HG02623 (cell line): ENCODE measurements around the gene NEK10.

Source experiments
- ATAC-seq: cut with Tn5 transposase; IDR thresholded peaks from one replicate; pipeline ENCODE4 v1.9.1; 2021; ENCODE audit warnings: moderate library complexity; ENCODE audit not compliant: unreplicated experiment

NEK10 gene

DNA sequence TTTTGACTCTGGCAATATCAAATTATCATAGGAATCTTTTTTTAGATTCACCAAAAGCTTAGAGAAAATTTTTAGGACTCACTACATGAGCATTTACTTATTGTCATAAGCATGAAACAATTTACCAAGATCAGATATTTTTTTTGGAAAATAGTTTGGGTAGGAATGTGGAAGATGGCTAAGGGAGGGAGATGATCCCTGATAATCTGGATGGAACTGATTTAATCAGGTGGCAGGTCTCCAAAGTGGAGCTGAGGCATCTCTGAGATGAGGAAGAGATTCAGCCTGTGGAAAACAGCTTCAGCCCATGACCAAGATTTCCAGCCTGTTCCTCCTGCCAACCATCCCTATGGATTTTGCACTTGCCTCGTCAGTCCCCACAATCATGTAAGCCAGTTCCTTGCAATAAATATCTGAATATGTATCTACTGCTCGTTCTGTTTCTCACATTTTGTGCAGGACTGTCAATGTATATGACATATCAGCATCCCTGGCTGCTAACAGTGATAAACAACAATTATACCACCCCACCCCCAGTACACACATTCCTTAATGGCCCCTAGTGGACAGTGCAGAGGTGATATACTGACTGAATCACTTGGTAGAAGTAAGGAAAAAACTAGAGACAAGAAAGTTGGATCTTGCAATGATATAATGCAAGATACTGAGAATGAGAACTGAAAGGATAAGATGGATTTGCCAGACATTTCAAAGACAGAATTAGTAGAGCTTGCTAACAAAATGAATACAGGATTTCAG lies 183.8 kb downstream of the NEK10 start:
- ATAC-seq = no peak

DNA sequence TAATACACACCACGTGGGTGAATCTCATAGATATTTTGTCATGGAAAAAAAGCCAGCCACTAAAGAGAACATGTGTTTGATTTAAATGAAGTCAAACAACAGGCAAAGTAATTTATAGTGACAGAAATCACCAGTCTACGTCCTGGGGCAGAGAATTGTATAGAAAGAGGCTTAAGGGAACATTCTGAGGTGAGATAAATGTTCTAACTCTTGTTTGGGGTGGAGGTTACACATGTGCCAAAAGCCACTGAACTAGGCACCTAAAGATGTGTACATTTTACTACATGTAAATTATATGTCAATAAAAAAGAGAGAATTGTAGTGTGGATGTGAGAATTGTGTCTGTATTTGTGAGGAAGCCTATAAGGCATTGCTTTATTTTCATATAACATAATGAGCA lies 184.9 kb downstream of the NEK10 start:
- no peak for ATAC-seq

DNA sequence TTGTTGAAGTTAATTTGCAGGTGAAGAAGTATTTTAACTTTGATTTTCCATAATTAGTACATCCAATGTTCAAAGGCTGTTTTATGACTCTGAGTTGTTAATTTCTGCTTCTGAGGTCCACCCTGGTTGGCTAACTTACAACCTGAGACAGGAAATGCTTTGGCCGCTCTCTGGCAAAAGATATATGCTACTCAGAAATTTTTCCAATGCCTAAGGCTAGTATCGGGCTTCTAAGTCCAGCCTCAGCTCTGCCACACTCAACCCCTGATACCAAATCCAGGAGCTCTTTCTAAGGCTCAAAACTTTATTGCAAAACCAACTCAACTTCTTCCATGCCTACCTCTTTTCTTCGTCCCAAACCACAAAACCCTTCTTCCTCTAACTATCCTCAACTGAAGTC lies 192.9 kb downstream of the NEK10 start:
- ATAC-seq = no peak

DNA sequence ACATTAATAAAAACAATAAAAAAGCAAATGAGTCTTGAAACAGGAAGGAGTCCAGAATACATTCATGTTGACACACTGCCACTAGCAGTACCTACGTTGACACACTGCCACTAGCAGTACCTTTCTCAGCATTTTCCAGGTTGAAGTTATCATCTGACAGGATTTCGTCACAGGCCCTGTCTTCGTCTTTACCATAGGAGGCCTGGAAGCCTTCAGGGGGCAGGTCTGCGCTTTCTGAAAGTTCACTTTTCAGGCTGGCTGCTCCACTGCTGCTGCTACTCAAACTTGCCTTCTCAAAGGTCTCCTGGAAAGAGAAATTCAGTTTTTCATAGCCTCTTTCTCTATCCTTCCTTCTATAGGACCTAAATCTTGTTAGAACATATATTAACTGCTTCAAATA lies 194.7 kb downstream of the NEK10 start:
- ATAC-seq = no peak

DNA sequence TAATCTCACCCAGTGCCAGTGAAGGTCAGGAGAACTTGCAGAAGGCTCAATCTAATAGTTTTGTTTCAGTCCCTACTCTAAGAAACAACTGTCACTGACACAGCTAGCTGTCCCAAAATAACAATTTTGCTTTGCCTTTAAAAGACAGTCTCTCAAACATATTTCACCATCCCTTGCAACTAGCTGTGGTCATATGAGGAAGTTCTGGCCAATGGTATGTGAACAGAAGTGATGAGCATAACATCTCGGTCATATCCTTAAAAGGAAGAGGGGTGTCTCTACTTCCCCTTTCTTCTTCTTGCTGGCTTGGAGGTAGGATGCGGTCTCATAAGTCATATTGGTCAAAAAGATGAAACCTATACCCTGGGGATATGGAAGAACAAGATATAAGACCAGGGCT lies 198.1 kb downstream of the NEK10 start:
- ATAC-seq = peak; percentile 96

DNA sequence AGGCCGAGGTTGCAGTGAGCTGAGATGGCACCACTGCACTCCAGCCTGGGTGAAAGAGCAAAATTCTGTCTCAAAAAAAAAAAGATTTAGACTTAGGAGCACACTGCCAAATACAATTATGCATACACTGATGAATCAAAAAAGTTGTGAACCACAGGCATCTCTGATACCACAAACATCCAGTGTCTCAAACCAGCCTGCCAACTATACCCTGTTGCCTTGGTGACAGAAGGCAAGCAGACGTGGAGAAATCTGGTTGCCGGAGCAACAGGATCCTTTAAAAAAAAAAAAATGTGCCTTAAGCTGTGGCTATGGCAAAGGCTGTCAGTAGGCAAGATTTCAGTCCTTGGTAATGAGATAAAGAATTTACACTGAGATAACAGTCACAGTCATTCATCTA lies 202.3 kb downstream of the NEK10 start:
- ATAC-seq = no peak

DNA sequence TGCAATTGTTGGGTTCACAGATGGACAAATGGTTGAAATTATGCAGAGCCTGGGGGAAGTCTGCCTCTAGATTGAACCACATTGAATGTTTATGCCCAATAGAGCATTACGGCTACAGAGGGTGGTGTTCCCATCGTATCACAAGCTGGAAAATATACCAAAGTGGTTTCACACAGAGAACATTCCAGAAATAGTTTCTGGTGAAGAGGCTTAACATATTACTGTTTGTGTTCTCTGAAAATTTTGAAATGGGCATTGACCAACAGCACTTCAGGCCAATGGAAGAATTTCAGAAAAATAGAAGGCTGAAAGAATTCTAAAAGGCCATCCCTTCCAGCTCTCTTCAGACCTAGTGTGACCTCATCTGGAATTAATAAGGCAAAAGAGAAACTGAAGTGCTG lies 203.9 kb downstream of the NEK10 start:
- ATAC-seq = no peak

DNA sequence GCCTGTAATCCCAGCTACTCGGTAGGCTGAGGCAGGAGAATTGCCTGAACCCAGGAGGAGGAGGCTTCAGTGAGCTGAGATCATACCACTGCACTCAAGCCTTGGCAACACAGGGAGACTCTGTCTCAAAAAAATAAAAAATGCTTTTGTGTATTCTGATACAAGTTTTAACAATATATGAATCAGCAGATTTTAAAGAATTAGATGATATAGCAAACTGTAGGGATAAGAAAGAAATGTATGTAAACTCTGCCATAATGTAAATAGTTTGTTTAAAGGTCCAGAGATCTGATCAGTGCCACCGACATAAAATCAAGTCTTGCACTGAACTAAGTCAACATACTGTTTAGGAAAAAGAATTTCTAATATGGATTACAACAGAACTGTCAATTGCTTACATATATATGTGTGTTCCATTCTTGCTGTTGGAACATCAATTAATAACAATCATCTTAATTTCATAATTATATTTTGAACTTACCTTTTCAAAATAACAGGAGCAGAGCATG lies 208.3 kb downstream of the NEK10 start:
- ATAC-seq = no peak

DNA sequence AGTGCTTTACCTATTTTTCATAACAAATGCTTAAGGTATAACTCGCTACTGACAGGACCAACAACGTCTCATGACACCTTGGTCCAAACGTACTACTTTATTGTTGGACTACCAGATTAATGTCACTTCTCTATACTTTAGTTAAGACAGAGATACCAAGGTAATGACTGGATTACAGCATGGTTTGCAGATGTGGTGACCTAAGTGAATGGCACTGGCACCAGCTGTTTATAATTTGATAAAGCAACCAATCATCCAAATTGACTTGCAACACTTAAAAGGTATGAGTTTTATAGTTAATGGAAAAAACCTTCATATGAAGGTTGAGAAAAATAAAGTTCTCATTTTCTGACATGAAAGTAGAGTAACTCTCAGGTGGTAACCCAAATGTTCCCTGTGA lies 209.0 kb downstream of the NEK10 start:
- no peak for ATAC-seq

DNA sequence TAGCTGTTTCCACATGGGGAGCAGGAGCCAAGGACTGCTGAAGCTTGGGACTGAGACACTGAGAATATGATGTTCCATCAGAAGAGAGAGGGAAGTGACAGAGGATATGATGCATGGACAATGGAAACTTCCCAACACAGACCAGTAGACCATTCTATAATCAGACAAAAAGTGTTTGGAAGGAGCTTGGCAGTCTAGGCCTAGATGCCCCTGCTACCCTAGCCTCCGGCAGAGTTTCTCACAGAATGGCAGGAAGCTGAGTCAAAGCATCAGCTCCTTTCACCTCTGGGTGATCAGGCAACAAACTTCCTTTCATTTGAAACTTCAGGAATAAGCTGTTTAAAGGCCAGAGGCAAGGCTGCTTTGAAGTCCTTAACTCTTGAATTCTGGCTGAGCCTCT lies 222.0 kb downstream of the NEK10 start:
- no peak for ATAC-seq

DNA sequence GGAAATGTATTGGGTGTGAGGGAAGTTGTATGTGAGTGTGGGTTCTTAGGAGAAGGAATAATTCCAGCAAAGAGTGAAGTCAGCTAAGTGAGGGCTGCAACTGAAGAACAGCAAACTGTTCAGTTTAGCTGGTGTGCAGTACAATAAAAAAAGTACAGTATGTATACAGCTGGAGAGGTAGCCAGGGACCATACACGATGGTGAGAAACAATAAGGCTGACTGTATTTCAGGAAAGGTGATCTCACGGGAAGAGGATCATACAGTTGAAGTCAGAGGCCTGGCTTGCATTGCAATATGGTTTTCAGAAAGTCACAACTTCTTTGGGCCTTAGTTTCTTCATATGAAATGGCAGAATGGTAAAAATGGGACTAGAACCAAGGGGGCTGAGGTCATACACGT lies 222.4 kb downstream of the NEK10 start:
- ATAC-seq = no peak

DNA sequence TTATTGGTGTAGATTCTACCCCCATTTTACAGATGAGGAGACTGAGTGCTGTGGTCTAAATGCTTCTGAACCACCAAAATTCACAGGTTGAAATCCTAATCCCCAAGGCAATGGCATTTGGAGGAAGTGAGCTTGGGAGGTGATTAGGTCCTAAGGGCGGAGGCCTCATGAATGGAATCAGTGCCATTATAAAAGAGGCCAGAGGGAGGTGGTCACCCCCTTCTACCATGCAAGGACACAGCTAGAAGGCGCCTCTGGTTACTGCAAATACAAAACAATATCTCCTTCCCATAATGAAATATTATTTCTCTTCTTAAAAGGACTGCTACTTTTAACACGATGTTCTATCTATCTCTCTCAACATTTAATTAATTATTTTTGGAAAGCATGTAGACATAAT lies 223.5 kb downstream of the NEK10 start:
- ATAC-seq = no peak

DNA sequence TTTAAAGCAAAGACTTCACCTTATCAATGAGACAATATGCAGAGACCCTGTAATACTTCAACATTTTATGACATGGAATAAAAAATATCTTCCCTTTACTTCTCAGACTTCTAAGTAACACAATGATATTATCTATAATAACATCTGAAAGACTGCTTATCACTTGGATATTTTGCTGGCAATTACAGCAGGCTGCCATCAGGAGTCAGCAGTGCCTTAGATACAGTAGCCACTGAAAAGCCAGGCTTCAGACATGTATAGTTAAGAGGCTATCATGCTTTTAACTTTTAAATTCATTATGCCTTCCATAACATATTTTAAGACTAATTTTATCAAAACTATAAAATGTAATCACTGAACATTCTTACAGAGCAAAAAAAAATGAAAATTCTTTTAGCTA lies 227.5 kb downstream of the NEK10 start:
- ATAC-seq = no peak

DNA sequence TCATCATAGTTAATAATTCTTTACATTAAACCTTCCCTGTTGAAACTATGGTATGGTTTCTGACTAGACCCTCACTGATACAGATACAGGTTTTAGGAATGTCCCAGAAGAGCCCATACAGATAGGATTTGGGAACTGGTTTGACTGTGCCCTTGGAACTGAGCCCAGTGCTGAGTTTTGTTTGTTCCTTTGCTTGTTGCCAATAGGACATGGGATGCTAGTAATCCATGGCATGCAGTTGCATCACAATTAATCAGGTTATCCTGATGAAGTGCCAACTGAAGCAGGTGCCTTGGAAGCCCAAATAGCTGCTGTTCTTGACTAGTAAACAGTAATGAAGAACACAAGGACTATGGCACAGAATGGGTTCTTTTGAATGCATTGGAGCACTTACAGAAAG lies 230.6 kb downstream of the NEK10 start:
- ATAC-seq = no peak

DNA sequence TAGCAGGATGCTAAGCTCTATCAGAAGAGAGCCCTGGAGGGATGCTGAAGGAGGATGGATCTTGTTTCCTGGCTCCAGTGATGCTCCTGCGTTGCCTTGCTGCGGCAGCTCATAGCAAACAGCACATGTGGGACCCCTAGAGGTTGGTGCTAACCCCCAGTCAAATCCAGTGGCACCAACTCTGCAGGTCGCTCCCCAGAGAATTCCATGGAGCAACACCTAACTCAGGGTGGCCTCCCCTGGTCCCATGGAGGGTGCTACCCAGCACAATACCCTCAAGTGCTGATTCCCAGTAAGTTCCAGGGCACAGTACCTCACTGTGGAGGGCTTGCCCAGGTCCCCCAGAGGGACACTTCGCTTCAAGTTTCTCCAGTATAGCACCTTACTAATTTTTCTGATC lies 231.2 kb downstream of the NEK10 start:
- no peak for ATAC-seq

DNA sequence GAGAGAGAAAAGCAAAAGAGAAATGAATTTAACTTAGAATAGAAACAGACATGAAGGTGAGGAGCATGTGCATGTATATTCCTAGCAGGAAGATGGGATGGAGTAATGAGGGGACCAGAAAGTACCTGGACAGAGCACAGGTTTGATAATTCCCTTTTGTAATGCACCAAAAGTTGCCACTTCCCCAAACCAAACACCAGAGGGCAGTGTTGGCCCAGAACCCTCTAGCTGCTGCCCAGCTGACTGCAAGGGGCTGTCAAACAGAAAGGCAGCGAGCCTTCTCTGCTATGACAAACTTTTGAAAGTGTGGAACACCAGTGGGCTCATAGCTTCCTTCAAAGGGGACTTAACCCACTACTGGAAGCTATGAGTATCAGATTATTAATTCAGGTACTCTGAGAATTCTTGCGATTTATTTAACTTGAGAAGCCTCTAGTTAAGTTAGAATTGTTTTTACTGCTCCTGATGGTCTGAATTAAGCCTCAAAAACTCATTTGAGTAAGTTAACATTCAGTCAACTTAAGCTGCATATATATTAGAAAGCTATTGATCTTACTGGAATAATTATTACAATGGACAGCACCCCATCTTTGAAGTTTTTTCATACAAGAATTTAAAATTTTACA lies 234.9 kb downstream of the NEK10 start:
- ATAC-seq = peak; percentile 98

DNA sequence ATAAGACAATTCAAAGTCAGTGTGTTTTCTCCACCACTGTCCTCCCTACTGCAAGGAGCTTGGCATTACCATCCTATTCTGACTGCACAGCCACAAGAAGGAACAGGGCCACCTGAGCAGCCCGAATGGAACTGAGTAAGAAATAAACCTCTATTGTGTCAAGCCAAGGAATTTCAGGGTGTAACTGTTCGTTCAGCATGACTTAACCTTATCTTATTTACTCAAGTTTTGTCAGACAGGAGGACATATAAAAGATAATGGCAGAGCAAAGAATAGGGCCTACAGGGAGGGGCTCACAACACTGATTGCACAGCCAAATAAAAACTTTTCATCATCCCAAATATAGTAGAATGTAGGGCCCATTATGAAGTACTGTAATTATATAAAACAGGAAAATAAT lies 236.1 kb downstream of the NEK10 start:
- ATAC-seq = no peak

DNA sequence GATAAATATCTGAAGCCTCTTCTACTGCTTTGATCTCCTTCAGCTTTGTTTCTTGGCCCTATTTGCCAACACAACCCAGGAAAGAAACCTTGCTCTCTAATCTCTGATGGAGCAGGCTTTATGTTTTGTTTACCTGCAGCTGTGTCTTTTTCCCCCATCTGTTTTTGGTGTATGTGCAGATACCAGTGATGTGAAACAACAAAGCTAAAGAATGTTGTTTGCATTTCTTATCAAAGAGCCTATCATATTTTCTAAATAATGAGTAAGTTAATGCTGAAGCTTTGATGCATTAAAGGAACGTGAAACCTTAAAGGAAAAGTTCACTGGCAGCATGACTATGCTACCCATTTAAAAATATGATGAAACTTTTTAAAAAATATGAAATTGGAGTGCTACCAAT lies 238.4 kb downstream of the NEK10 start:
- ATAC-seq = no peak

DNA sequence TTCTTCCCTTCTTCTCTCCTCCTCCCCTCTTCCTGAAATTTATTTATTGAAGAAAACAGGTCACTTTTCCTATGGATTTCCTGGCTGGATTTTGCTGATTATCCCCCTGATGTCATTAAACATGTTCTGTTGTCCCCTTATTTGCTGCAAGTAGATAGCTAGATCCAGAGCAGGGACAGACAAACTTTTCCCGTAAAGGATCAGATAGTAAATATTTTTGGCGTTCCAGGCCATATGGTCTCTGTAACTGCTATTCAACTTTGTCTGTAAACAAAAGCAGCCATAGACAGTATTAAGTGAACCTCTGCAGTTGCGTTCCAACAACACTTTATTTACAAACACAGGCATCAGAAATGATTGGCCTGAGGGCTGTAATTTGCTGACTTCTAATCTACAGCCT lies 241.3 kb downstream of the NEK10 start:
- no peak for ATAC-seq

DNA sequence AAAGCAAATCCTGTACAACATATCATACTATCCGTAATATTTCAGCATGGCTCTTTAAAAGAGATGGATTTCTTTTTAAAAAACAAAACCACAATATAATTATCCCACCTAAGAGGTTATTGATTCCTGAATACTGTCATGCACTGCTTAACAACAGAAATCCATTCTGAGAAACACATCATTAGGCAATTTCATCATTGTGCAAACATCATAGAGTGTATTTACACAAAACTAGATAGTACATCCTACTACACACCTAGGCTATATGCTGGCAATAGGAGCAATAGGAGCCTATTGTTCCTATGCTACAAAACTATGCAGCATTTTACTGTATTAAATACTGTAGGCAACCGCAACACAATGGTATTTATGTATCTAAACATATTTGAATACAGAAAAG lies 242.0 kb downstream of the NEK10 start:
- ATAC-seq = no peak

DNA sequence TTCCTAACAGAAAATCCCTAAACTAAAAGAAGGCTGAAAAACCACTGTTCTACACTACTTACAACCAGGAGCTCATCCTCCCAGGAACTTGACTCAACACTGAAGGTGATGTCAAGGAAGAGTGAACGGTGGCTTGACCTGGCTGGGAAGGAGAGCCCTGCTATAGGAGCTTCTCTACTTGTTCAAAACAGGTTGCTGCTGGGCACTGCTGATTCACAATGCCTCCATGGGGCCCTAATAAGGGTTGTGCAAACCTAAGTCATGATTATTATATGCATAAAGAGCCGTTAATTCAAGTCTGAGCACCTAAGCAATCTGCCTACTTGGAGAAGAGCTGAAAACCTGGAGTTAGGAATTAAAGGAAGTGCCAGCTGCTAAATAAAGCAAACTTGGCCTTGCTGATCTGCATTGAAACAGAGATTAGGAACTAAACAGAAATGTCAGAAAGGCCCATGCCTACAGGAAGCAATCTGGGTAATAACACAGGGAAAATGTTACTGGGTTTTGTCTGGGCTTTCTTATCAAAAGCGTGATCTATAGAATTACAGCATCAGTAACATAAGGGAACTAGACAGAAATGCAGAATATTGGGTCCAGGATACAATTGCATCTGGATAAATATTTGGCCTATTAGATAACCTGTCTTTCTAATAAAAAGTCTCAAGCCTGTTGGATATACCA lies 243.2 kb downstream of the NEK10 start:
- ATAC-seq = no peak

DNA sequence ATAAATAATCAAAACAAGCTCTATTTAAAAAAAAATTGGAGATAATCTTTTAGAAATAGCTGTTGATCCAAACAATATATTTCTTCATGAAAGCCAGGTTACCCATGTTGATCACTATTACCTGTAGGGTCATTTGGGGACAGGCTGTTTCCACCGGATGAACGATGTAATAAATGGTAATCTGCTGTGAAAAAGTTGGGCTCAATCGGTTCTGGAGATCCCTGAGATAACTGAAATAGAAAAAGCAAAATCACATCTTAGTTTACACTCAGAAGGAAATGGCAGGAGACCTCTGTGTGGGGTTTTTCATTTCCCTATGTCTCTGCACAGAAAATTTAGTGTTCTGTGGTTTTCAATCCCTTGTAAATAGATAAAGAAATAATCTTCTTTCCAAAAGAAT lies 249.5 kb downstream of the NEK10 start:
- ATAC-seq = no peak
